NCI-H69 (cell line): Measurements from ENCODE around the gene ROR1.

Experiments used
- DNase-seq: peaks from one replicate; lab custom pipeline; 2025; lab: John Stamatoyannopoulos, UW

The ROR1 gene

DNA sequence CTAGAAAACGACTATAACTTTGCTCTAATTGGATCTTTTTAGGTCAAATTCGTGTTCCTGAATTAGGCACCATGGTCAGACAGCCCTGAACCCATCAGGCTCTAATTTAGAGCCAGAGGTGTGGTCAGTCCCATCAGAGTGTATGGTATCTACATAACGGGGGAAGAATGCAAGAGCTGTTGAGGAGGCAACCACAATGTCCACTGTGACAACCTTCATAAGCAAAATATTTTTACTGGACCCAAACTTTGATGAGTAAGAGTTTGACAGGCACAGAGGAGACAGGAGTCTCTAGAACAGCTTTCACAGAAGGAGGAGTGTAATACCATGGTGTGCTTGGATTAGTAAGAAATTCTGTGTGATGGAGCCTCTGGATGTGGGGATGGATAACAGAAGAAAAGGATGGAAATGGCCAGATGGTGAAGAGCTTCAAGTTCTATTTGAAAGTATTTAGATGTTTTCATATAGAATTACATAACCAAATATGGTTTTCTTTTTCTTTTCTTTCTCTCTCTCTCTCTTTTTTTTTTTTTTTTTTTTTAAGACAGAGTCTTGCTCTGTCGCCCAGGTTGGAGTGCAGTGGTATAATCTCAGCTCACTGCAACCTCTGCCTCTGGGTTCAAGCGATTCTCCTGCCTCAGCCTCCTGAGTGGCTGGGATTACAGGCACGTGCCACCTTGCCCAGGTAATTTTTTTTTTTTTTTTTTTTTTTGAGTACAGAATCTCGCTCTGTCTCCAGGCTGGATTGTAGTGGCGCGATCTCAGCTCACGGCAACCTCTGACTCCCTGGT is 454.5 kb downstream of the ROR1 start:
- DNase-seq: no peak

GRCh38 chr1:64229307-64229706 is 455.5 kb downstream of the ROR1 start:
- DNase-seq: peak; percentile 5
